SK-N-DZ (cell line): ENCODE results near the gene PDE1C.
"Not testable (repeated sequence)": the region's sequence is repeated elsewhere in the genome, so short reads cannot be mapped to it uniquely, and the experiment has no call there.

Experiments
- DNase-seq: peaks from one replicate; pipeline ENCODE4 v3.0.0-alpha.2; 2015; ENCODE audit warnings: low spot score

PDE1C gene

DNA sequence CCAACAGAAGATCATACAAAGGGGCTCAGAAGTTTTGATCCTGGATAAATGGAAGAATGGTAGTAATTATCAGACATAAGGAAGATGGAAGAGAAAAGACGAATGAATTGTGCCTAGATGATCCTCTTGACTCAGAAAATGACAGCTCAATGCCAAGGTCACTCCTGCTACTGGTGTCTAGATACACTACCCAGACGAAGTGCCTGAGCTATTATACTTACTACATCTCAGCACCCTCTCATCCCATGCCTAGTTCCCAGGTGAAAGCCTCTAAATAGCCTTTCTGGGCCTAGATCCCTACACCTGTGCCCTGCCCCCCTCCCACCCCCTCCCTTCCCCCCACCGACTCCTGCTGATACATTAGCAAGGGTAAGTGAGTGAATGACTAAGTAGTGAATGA, 25.5 kb downstream of the PDE1C start:
- no peak for DNase-seq

DNA sequence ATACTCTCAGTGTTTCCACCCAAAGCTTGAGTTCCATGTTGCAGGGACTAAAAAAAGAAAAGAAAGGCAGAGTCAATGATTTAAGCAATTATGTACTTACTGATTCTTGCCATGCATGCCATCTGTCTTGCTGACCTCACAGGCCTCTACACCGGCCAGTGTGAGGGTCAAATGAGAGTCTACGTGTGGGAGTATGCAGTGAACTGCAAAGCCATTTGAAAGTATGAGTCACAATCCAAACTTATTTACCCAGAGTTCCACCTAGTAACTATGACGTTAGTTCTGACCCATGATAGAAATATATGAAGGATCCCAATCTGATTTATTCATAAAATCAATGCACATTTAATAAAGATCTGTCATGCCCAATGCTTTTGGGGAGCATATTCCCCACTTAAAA, 26.5 kb downstream of the PDE1C start:
- no peak for DNase-seq

DNA sequence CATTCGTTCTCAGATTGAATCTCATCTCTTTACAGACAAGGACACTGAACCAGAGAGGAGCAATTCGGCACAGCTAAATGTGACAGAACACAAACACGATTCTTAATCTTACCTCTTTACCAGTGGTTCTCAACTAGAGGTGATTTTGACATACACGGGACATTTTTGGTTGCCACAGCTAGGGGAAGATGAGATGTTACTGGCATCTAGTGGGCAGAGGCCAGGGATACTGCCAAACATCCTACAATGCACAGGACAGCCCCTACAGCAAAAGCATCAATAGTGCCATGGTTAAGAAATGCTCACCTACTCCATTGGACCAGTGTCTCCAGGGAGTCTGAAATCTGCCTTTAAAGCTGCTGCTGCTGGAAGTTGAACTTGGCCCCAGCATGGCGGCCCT, 27.3 kb downstream of the PDE1C start:
- no peak for DNase-seq

DNA sequence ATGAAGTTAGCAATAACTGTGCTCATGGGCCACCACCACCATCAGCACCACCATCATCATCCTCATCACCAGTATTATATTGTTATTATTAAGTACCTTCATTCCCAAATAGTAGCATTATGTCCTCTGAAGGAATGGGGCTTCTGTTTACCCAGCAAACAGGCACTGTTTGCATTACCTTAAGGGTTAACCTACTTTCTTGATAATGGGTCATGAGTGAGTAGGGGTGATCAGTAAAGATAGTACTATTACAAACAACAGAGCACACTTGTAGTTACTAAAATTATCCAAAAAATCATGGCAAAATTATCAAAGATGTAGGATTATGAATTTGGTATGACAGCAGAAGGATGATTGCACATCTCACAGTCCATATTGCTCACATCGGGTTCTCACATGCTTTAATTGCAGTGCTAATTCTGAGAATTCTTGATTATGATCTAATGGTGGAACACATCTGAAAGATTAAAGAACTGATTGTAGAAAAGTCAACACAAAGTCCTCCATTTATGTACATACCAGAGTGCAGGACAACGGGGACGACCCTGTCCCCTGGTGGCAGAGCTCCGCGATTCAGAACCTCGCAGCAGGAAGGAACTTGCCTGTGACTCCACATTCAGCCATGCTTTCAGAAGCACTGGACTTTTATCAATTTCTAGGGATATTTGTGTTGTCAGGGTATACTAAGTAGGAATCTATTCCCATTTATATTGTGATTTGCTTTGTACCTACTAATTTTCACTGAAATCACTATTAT, 31.0 kb downstream of the PDE1C start:
- no peak for DNase-seq

DNA sequence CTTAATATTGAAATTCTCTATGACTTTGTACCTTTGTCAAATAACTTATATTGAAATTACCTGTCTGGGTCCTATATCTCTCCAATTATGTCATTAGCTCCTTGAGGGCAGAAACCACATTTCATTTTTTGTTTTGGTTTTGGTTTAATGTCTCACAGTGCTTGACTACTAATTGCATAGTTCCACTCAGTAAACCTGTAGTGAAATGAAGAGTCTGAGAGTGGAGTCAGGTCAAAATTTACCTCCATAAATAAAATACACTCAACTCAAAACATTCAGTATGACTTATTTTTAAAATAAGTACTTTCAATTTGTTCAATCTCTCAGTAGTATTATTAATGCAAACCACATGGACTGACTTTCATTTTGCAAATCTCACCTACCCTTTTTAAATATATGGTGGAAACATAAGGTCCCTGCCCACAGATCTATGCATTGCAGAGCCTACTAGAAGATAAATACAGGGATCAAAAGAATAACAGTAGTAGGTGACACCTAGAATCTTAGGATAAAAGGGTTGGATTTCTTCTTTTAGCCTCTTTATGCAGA, 32.5 kb downstream of the PDE1C start:
- DNase-seq, result no peak

DNA sequence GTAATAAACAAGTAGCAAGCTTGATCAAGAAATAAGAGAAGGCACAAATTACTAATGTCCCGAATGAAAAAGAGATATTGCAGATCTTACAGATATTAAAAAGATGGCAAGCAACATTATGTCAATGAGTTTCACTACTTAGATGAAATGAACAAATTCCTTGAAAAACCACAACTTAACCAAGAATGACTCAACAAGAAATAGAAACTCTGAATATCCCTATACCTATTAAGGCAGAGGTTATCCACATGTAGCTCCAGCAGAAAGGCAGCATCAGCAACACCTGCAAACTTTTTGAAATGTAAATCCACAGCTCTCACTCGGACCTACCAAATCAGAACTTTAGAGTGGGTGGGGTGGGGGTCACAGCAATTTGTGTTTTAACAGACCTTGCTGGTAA, 33.6 kb downstream of the PDE1C start:
- no peak for DNase-seq

DNA sequence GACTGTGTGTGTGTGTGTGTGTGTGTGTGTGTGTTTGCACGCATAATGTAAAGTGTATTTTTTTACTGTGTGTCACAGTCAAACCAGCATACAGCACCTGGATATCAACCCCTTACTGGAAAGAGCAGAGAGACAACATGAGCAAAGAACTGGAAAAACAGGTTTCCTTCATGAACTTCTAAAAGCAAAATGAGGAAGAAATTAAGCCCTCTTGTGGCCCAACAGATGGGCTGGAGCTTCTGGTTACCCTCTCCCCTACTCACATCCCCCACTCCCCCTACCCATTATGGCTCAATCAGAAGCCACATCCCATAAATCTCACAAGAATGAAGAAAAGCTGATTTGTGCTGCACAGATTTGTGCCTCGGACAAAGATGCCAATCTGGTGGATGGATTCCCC, 36.2 kb downstream of the PDE1C start:
- DNase-seq, result no peak

DNA sequence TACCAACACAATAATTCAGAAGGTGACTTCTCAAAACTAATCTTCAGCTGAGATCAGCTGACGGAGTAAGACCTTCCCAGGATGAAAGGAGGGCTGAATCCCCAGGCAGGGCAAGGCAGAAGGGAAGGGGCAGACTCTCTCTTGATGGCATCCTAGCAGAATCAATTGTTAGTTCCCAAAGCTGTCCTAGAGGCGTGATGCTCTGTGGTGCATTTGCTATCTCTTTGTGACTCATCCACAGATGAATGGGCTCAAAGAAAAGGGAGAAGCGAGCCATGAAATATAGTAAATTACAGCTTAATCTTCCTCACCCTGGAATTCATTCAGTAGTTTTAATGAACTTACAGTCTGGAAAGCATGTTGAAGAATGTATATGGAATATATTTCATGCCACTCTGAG, 37.2 kb downstream of the PDE1C start:
- DNase-seq, result no peak

DNA sequence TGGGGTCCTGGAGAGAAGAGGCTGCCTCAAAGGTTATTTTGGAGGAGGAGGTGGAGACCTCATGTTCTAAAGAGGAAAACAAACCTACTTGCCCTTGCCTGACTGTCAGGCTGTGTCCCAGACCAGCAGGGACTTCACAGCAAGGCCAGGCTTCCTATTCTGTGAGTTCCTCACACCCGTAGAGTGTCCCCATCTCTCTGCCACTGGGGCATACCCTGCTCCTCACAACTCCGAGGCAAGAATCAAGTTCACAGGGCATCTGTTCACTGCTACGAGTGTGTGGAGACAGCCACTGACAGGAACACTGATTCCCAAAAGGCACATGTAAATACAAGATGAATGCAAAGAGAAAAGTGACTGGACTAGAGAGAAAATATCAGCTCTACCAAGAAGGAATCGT, 38.0 kb downstream of the PDE1C start:
- DNase-seq, result no peak

DNA sequence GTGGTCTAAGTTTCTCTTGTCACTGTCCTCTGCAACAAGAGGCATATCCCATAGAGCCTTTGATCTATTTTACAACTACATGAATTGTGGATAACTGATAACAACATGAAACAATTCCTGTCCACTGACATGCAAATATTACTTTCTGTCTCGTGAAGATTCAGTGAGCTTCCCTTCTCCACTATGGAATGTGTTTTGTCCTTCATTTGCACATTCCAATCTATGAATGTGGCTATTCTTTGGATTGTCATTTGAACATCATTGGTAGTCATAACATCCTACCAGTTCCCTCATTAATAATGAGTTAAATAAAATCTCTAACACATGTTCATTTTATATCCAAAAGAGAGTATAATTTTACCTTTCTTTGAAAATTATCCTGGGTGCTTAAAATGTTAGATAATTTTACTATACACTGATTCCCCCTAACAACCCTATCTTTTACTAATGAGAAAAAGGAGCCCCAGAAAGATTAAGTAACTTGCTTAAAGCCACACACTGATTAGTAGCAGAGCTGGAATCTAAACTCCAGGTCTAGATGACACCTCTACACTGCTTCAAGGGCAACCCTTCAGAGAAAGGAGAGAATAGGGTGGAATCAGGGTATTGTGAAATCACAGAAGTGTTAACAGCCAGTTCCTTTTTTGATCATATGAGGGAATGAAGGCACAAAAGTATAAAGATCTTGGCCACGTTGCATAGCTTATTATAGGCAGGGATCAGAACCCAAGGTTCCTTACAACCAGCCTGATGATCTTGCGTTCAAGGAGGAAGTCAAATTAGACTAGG, 39.1 kb downstream of the PDE1C start:
- no peak for DNase-seq

DNA sequence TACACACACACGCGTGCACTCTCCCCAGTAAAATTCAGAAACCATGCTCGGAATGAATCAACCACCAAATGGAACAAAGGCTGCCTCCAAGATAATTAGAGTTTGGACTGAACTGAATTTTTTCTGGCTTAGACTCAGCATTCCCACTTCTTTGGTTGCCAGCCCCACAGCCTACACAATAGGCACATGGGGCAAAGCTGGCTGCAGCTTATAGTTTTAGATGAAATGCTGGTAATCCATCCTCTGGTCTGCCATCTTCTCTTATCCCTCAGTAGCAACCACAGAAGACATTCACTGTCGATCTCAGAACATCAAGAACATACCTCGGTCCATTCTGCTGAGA, 44.2 kb downstream of the PDE1C start:
- no peak for DNase-seq

DNA sequence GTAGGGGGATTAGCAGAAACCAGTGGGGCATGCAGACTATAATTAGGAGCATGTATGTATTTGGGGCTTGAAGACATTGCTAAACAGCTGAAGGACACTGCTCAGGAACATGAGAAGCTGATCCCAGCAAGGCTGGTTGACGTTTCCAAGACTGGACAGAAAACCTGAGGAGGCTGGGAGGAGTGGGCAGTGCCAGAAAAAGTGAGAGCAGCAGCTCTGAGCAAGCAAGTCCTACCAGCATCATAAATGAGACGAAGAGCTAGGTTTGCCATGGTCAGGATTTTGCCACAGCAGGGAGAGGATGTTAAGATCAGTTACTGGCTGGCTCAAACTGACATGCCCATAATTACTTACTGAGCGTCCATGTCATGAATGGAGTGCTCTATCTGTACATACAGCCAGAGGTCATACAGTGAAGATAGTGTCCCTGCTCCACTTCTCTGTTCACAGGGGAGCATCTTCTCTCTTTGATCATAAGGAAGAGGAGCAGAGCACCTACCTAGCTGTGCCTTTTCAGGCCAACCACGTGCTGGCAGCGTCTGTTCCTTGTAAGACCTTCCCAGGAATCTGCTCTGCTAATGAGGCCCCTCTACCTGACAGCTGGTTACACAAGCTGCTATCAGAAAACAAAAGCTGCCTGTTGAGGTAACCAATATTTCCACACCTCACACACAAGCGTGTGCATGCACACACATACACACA, 44.7 kb downstream of the PDE1C start:
- DNase-seq, result no peak

DNA sequence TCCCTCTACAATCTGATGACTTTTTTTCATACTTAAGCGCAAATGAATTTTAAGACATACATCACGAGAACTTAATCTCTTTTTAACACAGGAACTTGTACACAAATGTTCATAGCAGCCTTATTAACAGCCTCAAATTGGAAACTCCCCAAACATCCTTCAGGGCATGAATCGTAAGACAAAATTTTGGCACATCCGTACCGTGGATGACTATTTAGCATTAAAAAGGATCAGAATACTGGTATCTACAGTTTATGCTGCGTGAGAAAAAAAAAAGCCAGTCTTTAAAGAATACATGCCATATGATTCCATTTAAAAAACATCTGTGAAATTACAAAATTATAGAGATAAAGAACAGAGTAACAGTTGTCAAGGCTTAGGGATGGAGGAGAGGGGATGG, 46.8 kb downstream of the PDE1C start:
- DNase-seq, result no peak

DNA sequence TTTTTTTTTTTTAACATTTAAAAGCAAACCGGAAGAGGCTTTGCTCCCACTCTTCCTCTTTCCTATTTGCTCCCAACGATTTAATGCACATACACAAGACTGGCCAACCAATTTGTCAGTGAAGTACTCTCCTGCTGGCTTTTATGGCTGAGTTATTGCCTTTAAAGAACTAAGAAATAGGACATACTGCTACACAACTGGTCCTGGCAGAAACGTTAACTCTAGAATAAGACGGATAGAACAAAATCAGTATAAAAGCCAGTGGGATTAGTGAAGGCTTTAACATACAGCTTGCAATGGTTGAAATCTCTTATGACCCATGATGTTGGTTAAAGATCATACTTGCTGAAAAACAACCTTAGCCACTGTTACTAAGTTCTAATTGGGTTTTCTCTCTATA, 47.2 kb downstream of the PDE1C start:
- no peak for DNase-seq

DNA sequence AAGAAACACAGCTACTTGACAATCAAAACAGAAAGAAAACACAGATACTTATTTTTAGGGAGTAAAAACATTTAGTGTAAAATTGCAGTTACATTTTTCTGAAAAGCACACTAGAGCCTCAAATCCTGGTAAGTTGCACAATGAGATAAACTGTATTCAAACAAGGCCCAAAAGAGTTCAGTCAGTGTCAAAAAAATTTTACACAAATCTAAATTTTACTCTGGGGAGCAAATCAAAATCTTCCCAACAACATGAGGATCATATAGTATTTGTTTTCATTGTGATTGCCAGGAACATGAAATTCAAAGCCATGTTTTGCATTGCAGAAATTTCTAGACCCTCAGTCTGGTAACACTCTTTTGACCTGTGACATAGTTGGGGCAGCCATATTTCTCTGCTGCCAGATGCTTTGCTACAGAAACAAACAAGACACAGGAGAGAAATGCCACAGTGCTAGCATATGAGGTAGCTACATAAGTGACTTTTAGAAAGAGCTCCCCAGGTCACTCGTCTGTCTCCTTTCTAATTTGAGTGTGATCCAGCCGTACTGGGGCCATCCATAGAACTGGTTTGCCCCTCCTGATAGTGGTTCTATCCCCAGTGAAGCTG, 49.6 kb downstream of the PDE1C start:
- DNase-seq, result no peak

DNA sequence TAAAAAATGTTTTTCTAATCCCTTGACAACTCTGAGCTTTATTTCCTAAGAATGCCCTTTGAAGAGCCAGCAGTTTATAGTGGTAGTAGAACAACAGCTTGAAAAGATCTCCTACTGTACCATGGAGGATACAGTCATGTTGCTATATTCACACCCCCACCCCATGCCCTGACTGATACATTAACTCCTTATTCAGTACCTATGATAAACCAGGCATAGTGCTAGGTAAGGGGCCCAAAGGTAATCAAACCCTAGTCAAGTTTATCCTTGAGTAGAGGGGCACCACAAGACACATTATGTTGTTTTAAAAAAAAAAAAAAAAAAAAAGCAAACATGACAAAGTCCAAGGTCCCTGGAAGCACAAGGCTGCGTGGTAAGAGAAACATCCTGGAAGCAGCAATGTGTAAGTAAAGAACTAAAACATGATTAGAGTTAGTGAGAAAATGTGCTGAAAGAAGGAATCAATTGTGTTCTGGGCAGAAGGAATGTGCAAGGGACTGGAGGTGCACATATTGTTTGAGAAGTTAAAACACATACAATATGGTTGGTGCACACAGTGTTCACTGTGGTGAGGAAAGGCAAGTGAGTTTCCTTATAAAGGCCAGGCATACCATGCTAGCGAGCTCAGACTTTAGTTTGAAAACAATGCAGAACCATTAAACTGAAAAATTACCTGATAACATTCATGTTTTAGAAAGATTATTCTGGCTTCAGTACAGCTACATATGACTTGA, 51.2 kb downstream of the PDE1C start:
- DNase-seq, result no peak

DNA sequence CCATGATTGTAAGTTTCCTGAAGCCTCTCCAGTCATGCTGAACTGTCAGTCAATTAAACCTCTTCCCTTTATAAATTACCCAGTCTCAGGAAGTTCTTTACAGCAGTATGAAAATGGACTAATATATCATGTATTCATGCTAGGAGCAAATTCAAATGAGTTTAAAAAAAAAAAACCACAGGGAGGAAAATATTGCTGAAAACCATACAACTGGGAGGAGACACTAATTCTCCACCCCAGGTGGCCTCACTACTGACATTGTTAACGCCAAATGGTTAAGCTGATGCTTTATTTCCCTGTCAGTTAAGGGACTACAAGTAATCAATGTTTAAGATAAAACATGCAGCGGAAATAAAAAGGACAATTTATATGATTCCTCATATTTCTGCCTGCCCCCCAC, 55.1 kb downstream of the PDE1C start:
- DNase-seq, result no peak

DNA sequence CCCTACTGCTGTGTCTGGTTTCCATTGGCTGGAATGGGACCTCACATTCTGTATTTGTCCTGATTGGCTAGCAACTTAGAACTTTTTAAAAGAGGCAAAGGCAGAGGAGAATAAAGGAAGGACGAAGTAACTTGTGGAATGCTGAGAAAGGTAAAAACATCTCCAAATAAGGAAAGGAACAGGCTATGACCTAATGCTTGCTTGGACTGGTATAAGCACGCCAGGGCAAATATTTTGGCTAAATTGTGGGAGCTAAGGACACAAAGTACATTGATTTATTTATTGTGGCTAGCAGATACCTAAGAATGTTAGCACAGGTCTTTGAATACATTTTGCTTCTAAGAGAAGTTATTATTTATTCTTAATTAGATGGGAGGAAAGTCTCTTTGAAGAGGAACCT, 56.7 kb downstream of the PDE1C start:
- not testable (repeated sequence) for DNase-seq

DNA sequence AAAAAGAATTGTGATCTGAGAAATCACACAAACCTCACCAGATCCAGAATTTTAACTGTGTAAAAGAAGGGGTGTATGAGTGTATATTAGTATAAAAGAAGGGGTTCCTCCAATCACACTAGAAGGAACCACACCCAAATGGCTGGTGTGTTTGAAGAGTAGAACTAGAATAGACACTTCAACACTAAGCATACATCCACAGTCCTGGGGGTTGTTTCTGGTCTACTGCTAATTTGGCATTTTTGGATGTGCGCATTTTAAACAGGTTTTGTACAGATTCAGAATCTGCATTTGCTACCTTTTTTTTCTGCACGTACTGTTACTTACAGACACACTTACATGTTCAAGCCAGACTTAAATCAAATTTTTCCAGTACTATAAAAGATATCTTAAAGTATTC, 64.6 kb downstream of the PDE1C start:
- DNase-seq, result no peak

DNA sequence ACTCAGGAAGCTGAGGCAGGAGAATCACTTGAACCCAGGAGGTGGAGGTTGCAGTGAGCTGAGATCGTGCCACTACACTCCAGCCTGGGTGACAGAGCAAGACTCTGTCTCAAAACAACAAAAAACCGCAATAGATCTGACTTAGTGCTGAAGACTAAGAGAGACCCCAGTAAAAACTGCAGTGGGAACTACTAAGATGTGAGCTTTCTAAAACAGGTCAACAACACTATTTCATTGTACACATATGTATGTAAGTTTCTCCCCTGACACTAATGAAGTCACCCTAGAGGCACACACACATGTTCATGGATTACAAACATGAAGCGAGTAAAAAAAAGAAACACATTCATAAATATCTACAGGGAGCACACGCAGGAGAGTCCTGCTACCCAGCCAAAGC, 68.3 kb downstream of the PDE1C start:
- no peak for DNase-seq

DNA sequence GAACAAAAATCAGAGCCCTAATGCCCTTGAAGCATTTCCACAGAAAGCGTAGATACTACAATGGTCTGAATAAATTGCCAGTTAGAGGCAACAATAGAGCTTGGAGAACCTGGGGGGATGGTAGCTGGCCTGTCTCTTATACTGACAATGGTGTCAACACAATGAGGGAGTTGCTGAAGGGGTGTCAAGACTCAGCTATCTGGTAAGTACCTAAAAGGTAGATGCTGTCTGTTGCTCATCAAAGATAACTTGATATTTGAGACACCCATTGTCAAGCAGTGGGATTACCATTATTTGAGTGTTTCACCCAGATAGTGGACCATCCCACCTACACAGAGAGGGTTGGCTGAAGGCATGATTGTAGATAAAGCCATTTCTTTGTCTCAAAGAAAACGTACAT, 72.8 kb downstream of the PDE1C start:
- no peak for DNase-seq
